ENCODE data around the gene BDP1.

- TF ChIP-seq CTCF (IDR thresholded peaks at IDR 0.05) = no peak
- TF ChIP-seq JUND (IDR thresholded peaks at IDR 0.05) = no peak
Measured at GRCh38 chr5:71533615-71534014, 78.2 kb downstream of the BDP1 start.
